DMS 273 treated with DMSO at 0.1 percent for 48 hours (cell line): ENCODE data around the gene CBX1.
"Not testable (repeated sequence)": the region's sequence is repeated elsewhere in the genome, so short reads cannot be mapped to it uniquely, and the experiment has no call there.

Experiments
- DNase-seq: peaks from one replicate; lab custom pipeline; 2025; lab: John Stamatoyannopoulos, UW

The CBX1 gene

GRCh38 chr17:48072811-48073210 lies 28.5 kb downstream of the CBX1 start:
- not testable (repeated sequence) for DNase-seq

DNA sequence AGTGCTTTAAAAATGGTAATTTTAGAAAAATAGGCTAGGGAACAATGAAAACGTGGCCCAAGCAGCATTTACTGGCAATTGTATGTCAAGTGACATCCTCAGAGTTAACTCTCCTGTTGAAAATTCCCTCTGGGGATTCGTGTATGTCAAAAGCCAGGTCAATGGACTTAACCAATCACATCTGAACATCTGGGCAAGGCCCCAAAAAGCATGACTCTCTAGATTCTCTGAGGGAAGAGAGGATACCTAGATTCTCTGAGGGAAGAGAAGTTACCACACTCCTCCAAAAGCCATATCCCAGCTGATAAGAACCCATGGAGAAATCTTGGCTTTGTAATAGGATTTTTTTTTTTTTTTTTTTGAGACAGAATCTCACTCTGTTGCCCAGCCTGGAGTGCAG lies 29.6 kb downstream of the CBX1 start:
- DNase-seq = no peak

DNA sequence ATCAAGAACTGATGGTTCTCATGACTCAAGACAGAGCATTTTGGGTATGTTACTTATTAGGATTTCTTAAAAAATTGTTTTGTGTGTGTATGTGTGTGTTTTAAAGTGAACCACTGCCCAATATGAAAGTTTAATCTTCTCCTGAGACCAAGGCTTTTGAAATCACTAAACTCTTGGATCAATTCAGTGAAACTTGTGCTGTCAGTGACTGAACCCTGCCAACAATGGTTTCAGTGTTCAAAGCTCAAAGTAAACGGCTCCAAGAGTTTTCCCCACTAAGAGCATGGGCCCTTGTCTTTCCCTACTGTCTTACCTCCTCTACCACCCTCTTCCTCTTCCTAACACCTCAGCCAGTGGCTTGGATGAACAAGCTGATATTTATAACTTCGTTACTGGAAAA lies 31.1 kb downstream of the CBX1 start:
- DNase-seq = no peak

DNA sequence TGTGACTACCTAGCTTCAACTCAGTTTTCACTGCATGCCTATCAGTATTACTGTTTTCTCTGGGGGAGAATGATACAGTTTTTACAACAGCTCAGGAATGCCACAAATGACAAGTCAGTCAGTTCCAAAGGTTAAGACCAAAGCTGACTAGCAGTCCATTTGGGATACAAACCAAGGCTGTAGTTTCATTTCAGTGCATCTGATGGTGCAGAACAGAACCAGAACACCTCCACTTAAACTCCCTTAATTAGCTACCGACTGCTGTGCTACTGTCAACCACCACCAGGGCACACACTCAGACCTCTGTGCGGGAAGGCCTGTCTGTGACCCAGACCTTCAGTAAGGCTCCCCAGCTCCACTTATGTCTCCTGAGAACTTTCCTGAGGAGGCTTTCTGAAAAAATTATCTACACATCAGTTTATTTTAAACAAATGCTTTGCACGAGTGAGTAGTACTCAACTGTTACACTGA lies 32.8 kb downstream of the CBX1 start:
- no peak for DNase-seq

DNA sequence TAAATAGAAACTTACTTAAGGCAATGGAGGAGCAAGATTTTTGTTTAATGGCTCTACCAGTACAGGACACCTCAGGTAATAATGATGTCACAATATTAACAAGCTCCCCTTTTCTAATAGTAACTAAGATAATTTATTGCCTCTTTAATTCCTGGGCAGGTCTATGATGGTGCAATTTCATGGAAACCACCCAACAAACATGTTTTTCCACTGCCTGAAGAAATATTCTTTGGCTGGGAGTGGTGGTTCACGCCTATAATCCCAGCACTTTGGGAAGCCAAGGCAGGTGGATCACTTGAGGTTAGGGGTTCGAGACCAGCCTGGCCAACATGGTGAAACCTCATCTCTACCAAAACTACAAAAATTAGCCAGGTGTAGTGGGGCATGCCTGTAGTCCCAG lies 33.5 kb downstream of the CBX1 start:
- not testable (repeated sequence) for DNase-seq

GRCh38 chr17:48067245-48067644 lies 34.0 kb downstream of the CBX1 start:
- no peak for DNase-seq

- DNase-seq = no peak
These were observed 34.6 kb downstream of the CBX1 start for GRCh38 chr17:48066656-48067055.

- no peak for DNase-seq
These were observed 35.1 kb downstream of the CBX1 start for GRCh38 chr17:48066192-48066591.

GRCh38 chr17:48064638-48065037 lies 36.6 kb downstream of the CBX1 start:
- no peak for DNase-seq

DNA sequence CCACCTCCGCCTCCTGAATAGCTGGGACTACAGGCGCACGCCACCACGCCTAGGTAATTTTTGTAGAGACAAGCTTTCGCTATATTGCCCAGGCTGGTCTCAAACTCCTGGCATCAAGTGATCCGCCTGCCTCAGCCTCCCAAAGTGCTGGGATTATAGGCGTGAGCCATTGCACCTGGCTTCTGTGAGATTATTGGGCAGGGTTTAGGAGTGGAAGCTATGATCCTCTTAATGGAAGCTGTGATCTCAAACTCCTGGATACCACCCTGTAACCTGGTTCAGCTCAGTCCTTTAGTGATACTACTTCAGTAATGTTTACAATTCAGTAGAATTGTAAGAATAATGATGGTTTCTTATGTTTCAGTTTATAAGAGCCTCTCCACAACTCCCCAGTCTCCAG lies 39.0 kb downstream of the CBX1 start:
- DNase-seq = no peak

DNA sequence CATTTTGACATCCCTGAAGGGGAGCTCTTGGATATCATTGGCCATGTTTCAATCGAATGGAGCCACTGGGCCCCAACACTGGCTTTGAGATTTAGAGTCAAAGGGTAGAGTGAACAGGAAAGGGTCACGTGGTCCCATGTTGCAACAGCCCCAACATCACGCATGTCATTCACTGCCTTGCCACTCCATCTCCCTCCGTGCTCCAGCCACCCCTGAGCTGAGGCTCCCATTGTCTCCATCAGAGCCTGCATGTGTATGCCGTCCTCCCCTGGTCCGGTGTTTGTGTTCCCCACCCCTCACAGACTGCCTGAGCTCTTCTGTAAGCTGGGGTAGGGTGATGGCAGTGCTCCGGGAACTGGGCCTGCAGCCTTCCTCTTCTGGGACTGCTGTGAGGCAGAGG lies 41.0 kb downstream of the CBX1 start:
- DNase-seq = no peak

GRCh38 chr17:48059125-48059668 lies 42.1 kb downstream of the CBX1 start:
- DNase-seq = no peak

DNA sequence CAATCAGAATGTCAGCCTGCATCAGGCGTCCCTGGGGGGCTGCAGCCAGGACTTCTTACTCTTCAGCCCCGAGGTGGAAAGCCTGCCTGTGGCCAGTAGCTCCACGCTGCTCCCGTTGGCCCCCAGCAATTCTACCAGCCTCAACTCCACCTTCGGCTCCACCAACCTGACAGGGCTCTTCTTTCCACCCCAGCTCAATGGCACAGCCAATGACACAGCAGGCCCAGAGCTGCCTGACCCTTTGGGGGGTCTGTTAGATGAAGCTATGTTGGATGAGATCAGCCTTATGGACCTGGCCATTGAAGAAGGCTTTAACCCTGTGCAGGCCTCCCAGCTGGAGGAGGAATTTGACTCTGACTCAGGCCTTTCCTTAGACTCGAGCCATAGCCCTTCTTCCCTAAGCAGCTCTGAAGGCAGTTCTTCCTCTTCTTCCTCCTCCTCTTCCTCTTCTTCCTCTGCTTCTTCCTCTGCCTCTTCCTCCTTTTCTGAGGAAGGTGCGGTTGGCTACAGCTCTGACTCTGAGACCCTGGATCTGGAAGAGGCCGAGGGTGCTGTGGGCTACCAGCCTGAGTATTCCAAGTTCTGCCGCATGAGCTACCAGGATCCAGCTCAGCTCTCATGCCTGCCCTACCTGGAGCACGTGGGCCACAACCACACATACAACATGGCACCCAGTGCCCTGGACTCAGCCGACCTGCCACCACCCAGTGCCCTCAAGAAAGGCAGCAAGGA lies 42.7 kb downstream of the CBX1 start:
- no peak for DNase-seq

GRCh38 chr17:48057626-48058025 lies 43.7 kb downstream of the CBX1 start:
- no peak for DNase-seq

- DNase-seq = no peak
These were observed 44.4 kb downstream of the CBX1 start for GRCh38 chr17:48056879-48057278.

DNA sequence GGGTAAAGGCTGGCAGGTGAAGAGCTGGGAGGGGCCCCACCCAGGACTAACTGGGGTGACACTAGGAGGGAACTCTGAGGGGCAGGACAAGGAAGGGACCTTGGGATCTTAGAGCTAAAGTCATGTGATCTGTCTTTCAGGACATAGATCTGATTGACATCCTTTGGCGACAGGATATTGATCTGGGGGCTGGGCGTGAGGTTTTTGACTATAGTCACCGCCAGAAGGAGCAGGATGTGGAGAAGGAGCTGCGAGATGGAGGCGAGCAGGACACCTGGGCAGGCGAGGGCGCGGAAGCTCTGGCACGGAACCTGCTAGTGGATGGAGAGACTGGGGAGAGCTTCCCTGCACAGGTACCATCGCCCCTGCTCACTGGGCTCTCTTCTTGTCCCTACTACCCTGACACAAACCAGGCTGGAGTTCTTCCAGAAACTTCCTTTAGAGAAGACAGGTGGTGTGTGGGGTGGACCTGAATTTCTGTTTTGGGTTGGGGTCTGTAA lies 45.0 kb downstream of the CBX1 start:
- no peak for DNase-seq

GRCh38 chr17:48055531-48056245 lies 45.6 kb downstream of the CBX1 start:
- DNase-seq = no peak

DNA sequence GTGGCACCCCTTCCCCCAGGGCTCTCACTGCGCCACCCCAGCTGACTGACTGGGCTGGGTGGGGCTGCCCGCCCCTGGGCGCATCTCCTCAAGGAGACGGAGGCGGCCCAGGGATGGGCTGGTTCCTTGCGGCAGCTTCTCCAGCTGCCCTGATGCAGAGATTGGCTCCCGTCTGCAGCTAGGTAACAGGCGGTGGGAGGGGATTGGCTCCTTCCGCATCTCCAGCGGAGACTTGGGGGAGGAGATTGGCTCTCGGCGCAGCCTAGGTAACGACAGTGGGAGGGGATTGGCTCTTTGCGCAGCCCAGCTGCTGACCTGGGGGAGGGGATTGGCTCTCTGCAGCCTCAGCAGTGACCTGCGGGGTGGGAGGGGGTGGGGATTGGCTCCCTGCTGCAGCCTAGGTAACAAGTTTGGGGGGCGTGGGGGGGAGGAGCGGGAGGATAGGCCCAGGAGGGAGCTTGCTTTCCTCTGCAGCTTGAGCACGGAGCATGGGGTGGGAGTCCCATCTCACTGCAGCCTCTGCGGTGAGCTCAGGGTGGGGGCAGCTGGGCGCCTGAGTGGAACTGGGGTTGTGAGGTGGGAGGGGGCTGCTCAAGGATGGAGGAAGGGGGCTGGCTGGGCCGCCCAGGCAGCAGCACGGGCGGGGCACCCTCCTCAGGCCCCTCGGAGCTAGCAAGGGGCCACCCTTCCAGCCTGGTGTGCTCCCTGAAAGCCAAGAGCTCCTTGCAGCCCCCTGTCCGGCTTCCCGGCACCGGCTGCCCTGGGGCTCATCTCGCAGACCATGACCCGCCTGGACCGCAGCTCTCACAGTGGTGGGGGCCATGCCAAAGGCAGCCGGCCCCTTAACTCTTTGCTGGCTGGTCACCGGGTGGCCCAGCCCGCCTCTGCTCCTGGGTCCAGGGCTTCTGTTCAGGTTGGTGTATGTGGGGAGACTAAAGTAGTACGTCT lies 46.8 kb downstream of the CBX1 start:
- DNase-seq = no peak

- DNase-seq = no peak
These were observed 47.5 kb downstream of the CBX1 start for GRCh38 chr17:48053758-48054237.

- DNase-seq = peak; percentile 47
These were observed 48.1 kb downstream of the CBX1 start for GRCh38 chr17:48052956-48053757.
